NCI-H82 (cell line): ENCODE results near the gene GALNT14.

ENCODE experiments used
- DNase-seq: peaks from one replicate; lab custom pipeline; 2025; lab: John Stamatoyannopoulos, UW

GALNT14 gene

GRCh38 chr2:31008561-31009114 lies 129.6 kb downstream of the GALNT14 start:
- DNase-seq: no peak

DNA sequence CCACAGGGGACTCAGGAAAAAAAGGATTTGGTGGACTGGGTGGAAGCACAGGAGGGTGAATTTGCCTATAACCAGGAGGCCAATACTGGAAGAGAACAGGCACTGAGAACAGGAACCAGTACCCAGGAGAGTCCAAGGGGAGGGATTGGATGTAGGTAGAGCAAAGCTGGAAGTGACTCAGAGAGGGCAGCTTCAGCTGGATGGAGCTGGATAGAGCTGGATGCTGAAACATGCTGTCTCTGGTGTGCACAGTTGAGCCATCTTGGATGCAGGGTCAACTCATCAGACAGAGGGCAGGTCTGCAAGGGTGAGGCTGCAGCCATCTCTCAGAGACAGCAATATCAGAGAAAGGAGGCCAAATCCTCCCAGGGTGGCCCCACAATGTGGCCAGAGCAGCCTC lies 134.0 kb downstream of the GALNT14 start:
- no peak for DNase-seq

- no peak for DNase-seq
Observed at GRCh38 chr2:31003749-31004148, 134.5 kb downstream of the GALNT14 start.

DNA sequence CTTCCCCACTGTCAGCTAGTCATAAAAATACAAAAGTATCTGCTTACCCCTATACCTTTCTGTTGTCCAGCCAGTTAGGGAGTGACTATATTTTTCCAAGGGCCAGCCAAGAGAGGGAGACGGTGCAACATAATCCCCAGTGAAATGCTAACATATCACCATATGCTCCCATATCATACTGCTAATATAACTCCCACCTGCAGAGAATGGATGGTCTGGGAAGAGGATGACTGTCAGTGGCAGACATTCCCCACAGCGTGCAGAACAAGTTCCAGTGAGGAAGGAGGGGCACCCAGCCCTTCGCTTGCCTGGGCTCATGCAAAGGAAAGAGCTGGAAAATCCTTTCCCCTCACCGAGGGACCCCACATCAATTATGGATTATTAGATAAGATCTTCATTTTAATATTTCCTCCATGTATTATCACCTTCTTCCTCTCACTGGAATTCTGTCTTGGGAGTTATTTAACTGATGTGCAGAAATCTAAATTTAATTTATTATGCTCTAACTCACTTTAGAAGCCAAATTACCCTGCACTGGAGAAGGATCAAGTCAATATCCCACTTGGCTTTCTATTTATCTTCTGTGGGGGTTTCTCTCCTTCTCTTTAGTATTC lies 135.6 kb downstream of the GALNT14 start:
- DNase-seq: peak; percentile 11

GRCh38 chr2:31000970-31001369 lies 137.3 kb downstream of the GALNT14 start:
- no peak for DNase-seq

- DNase-seq: no peak
Observed at GRCh38 chr2:30998672-30999071, 139.6 kb downstream of the GALNT14 start.

DNA sequence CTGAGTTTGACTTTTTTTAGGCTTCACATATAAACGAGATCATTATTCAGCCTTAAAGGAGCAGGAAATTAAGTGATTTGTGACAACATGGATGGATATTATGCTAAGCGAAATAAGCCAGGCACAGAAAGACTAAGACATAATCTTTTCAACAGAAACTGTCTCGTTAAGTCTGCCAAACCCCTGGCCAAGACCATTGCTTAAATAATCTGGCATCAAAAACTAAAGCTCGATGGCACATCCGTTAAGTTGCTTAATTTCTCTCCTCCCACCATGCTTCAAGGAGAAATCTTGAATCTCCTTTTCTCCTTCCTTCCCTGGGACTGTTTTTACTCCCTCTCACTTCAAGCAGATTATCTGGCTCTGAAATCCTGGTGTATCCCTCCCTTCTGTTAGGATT lies 140.3 kb downstream of the GALNT14 start:
- peak; percentile 70 for DNase-seq

DNA sequence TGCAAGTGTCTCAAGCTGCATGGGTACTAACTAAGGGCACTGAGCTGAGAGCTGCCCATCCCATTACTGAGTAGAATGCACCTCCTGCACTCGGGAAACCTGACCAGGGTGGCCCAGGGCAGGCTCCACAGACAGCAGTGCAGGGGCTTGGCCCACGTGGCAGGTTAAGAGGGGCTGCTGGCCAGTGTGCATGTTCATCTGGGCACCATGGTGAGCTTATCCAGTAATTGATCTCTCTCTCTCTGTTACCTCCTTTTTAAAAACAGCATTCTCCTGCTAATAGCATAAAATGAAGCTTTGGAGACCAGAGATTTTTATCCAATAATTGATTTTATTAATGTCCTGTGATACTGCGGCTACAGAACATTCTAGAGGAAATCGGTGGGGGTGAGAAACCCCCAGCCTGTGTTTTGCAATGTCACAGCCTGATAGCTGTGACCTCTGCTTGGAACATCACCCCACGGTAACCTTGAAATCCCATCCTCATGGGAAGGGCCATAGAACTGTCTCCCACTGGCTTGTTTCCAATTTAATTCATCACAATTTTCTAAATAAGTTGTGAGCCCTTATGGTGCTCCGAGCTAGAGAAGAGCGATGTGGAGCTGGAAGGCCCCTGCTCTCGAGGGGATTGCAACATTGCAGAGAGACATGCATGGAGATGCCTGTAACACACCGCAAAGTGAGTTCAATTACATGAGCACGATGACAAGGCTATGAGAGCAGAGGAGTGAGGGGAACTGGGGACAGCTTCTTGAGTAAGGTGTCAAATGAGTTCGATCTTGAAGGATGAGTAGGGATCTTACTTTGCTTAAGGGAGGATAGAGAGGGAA lies 143.8 kb downstream of the GALNT14 start:
- no peak for DNase-seq

DNA sequence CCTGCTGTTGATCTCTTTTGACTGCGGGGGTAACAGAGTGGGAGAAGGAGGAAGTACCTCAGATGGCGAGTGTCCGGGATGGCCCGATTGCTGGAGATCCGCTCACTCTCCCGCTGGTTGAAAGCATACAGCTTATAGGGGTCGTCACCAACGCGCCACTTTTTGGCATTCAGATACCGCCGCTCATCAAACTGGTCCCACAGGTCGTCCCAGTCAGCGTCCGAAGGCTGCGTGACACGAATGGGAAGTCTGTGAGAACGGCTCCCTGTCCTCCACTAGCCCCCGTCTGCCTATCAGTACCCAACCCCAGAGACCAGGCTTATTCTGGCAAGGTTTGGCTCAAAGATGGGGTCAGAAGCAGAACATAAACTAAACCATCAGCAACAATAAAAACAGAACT lies 145.5 kb downstream of the GALNT14 start:
- no peak for DNase-seq

DNA sequence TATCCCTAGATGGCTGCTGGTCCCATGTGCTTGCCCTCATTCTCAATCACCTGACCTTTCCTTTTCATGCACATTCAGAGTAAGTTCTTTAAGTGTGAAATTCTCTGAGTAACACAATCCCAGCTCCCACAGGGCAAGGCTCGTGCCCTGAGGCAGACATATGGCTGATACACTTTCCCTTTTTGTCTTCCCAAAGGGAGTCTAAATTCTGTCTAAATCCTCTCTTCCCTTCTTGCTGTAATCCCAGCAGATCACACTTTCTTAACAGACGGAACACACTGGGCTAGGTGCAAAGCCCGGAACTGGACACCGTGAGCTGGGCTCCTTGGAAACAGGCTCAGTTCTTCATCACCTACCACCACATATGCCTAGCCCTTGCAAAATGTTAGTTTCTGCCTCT lies 147.6 kb downstream of the GALNT14 start:
- peak; percentile 93 for DNase-seq

- peak; percentile 65 for DNase-seq
Observed at GRCh38 chr2:30990176-30990575, 148.1 kb downstream of the GALNT14 start.

GRCh38 chr2:30989746-30990145 lies 148.5 kb downstream of the GALNT14 start:
- no peak for DNase-seq

- peak; percentile 80 for DNase-seq
Observed at GRCh38 chr2:30987566-30987965, 150.7 kb downstream of the GALNT14 start.

DNA sequence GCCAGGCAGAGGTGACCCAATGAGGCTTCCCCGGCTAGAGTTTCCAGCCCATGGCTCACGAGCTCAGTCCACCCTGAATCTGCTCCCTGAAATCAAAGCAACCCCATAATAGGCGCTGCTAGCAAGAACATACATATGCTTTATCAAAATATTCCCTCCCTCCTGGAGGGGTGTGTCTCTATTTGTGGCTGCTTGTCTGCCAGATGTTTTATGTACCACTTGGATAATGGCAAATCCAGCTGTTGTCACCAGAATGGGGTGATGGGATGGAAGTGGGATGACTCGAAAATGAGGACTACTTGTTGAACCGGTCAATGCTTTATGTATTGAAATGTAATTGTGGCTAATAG lies 152.0 kb downstream of the GALNT14 start:
- no peak for DNase-seq

DNA sequence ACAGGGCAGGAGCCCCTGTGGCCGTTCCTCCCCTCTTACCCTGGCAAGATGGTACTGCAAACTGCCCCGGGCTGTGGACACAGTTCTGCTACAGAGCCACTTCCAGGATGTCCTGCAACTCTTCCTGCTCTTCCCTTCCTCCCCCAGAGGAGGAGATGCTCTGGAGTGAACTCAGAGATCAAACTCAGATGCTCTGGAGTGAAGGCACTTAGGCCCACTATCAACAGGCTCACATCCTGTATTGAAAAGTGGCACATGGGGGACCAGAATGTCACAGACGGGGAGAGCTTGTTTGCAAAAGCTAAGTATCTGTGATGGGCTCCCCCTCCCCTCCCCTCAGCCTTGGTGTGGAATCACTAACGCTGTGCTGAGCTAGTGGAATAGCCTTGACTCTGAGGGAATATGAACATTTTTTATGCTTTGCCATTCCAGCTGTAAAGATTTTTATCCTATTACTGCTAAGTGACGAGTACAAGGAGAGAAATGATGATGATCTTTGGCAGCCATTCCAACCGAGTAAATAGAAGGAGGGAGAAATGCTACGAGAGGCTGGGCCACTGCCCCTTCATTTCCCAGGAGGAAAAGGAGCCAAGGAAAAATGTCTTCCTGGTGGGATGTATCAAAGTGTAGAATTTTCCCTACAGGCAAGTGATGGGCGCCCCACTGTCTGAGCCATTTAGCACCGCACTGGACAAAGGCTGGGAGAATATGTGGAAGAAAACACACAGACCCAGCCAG lies 152.6 kb downstream of the GALNT14 start:
- DNase-seq: no peak

DNA sequence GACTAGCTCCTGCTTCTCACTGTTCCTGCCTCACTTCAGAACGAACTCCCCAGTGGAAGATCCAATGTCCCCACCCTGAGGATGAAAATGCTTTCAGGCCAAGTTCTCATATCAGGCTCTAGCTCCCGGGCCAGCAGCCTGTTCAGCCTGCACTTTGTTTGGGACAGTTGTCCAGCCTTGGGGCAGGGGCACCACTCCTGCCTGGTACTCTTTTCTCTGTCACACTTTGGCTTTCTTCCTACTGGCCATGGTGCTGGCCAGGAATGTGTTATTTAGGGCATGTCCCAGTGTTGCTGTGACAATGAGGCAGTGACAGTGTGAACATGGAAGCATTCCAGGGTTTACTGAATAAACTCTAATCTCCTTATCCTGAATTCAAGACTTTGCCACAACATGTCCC lies 154.1 kb downstream of the GALNT14 start:
- DNase-seq: no peak

DNA sequence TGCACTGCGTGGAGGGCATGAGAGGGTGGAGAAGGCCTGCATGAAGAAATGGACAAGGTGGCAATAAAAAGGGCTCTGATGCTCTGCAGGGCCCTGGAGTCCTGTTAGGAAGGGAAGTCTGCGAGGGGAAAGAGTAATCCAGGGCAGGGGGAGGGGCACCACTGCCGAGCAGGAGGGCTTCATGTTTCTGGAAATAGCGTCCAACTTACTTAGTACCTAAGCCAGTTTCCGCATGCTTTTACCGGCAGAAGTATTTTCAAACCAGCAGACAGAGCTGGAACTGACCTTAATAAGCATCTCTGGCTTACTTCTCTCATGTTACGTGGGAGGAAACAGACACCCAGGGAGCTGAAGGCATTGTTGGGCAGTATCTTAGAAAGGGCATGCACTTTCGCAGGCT lies 156.7 kb downstream of the GALNT14 start:
- DNase-seq: no peak

DNA sequence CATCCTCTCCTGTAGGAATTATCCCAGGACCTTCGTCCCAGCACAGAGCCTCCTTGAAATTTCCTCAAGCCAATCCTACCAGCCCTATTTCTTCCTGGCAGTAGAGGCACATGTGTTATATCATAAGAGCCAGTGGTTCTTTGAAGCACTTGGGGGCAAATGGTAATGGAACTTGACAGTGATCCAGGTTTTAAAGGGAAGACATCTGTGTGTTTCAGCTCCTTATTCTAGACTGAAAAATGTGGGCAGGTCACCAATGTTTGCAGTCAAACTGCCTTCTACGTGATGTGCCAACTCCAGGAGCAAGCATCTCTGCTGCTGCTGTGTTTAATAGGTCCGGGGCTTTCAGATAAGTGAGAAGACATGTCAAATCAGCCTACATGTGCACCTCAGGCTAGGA lies 157.1 kb downstream of the GALNT14 start:
- no peak for DNase-seq

GRCh38 chr2:30979822-30980245 lies 158.4 kb downstream of the GALNT14 start:
- DNase-seq: peak; percentile 39

DNA sequence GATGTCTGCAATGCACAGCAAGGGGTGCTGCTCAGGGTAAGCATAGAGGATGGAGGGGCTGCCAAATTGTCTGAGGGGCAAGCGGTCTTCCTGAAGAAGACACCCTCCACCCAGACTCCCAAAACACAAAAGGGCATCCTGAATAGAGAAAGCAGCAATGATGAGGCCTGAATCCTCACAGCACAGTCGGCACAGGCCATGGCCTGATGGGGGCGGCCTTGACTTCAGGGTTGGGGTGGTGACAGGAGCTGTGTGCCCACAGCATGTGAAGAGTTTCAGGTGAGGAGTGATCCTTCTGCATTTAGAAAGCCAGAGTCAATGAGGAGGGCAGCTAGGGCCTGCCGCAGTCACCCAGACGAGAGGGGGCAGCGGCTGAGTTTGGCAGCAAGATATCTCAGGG lies 159.4 kb downstream of the GALNT14 start:
- DNase-seq: peak; percentile 13

DNA sequence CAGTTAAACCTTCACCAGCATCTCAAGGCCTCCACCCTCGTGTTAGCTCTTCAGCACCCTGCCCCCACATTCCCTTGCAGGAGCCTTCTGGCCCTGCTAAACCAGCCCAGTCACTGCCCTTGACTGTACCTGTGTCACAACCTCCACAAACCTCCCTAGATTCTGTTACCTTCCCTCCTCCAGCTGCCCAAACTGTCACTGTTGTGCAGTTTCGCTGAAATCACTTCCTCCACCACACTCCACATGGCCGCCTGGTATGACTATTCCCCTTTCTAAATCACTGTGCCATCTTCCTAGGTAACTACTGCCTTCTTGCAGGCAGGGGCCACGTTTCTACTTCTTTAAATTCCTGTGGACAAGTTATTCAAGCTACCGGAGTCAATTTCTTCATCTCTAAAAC lies 160.2 kb downstream of the GALNT14 start:
- DNase-seq: no peak

- no peak for DNase-seq
Observed at GRCh38 chr2:30975156-30975555, 163.1 kb downstream of the GALNT14 start.

DNA sequence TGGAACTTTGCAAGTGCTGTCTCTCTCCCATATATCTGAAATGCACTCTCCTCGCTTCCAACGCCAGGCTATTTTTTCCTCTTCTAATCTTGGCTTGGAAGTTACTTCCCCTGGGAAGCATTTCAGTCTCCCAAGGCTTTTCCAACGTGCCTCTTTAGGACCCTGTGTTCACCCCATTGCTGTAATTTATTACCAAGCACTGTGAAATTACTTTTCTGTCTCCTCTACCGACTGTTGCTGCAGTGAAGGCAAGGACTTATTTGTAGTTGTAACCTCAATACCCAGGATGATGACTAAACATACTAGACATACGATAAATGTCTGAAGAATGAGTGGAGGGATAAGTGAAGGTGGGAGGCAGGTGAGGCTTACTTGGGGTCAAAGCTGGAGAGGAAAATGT lies 163.7 kb downstream of the GALNT14 start:
- no peak for DNase-seq
